IMR-90 (cell line): Measurements from ENCODE around the gene STX5. TPM values are rescaled to one million over a fixed set of nuclear protein-coding genes. Genes with fewer than 3 reads are reported as not detected.

ENCODE experiments used
- ATAC-seq: fragments of 200-7000 bp; cut with Tn5 transposase; 2 replicates; pipeline ENCODE4 v1.9.1; 2020; ENCODE audit warnings: low read depth, mild to moderate bottlenecking, moderate library complexity
- BruUV-seq: library from RNA; stranded (reverse); fragments of 400-500 nt; replicated peaks from 2 replicates; lab custom pipeline; 2021; lab: Mats Ljungman, UMichigan
- CTCF ChIA-PET: fragments of 300-600 bp; formaldehyde crosslinking; extraction: SDS; loops from one replicate; lab custom pipeline; 2021; ENCODE audit warnings: antibody characterized with exemption; lab: Yijun Ruan, JAX
- POLR2A ChIA-PET: fragments of 300-600 bp; sonication (Branson Sonifier 250); formaldehyde crosslinking; loops from one replicate; lab custom pipeline; 2022; ENCODE audit warnings: antibody characterized with exemption; ENCODE audit not compliant: unreplicated experiment; lab: Charles Lee
- DNase-seq: peaks from one replicate; pipeline ENCODE4 v3.0.0; 2013
- H2AFZ ChIP-seq: replicated peaks from 2 replicates; pipeline ENCODE3; 2013; ENCODE audit warnings: low read length, mild to moderate bottlenecking; ENCODE audit not compliant: poor library complexity
- H2AK5ac ChIP-seq: 2 replicates; pipeline ENCODE4 v1.6.1; 2013; ENCODE audit warnings: low read depth, low read length, inconsistent platforms
- H2AK9ac ChIP-seq: replicated peaks from 2 replicates; pipeline ENCODE3; 2013; ENCODE audit warnings: mild to moderate bottlenecking, low read depth, low read length, moderate library complexity; ENCODE audit not compliant: poor library complexity
- H2BK120ac ChIP-seq: 2 replicates; pipeline ENCODE4 v1.6.1; 2013; ENCODE audit warnings: low read depth, low read length, inconsistent platforms
- H2BK15ac ChIP-seq: 3 replicates; pipeline ENCODE4 v1.6.1; 2013; ENCODE audit warnings: low read depth, low read length, inconsistent platforms
- H2BK20ac ChIP-seq: 2 replicates; pipeline ENCODE4 v1.6.1; 2013; ENCODE audit warnings: low read depth, mild to moderate bottlenecking, inconsistent platforms, low read length, moderate library complexity
- H2BK5ac ChIP-seq: 2 replicates; pipeline ENCODE4 v1.6.1; 2013; ENCODE audit warnings: mild to moderate bottlenecking, low read depth, low read length, inconsistent platforms; ENCODE audit not compliant: poor library complexity, severe bottlenecking
- H3K14ac ChIP-seq: replicated peaks from 2 replicates; pipeline ENCODE4 v1.6.1; 2013; ENCODE audit warnings: low read depth, low read length, inconsistent platforms
- H3K18ac ChIP-seq: 2 replicates; pipeline ENCODE4 v1.6.1; 2013; ENCODE audit warnings: low read depth, low read length, control low read depth
- H3K23ac ChIP-seq: 2 replicates; pipeline ENCODE4 v1.6.1; 2013; ENCODE audit warnings: low read depth, low read length, inconsistent platforms
- H3K27ac ChIP-seq: 2 replicates; pipeline ENCODE4 v1.5.1; 2013; ENCODE audit warnings: mild to moderate bottlenecking, control low read depth, low read length; ENCODE audit not compliant: insufficient read depth
- H3K27me3 ChIP-seq: 2 replicates; pipeline ENCODE4 v1.6.1; 2013; ENCODE audit warnings: low read length; ENCODE audit not compliant: control insufficient read depth, insufficient read depth
- H3K36me3 ChIP-seq: 2 replicates; pipeline ENCODE4 v1.6.1; 2013; ENCODE audit warnings: low read length, mixed read lengths; ENCODE audit not compliant: control insufficient read depth, insufficient read depth
- H3K4ac ChIP-seq: 2 replicates; pipeline ENCODE4 v1.6.1; 2013; ENCODE audit warnings: low read depth, low read length, inconsistent platforms
- H3K4me1 ChIP-seq: 2 replicates; pipeline ENCODE4 v1.6.1; 2013; ENCODE audit warnings: low read length, mixed read lengths; ENCODE audit not compliant: control insufficient read depth, insufficient read depth
- H3K4me2 ChIP-seq: 2 replicates; pipeline ENCODE4 v1.6.1; 2013; ENCODE audit warnings: low read depth, mild to moderate bottlenecking, control low read depth, low read length, moderate library complexity
- H3K4me3 ChIP-seq: 2 replicates; pipeline ENCODE4 v1.5.1; 2013; ENCODE audit warnings: low read depth, mild to moderate bottlenecking, control low read depth, low read length, moderate library complexity; ENCODE audit not compliant: insufficient read depth
- H3K56ac ChIP-seq: 2 replicates; pipeline ENCODE4 v1.6.1; 2013; ENCODE audit warnings: low read length, inconsistent platforms; ENCODE audit not compliant: insufficient read depth; ENCODE audit errors: extremely low read depth
- H3K79me1 ChIP-seq, 2 experiments: 2 replicates each; pipeline ENCODE4 v1.6.1; 2013; ENCODE audit warnings: low read length in 2 of 2, inconsistent platforms in 1 of 2, low read depth in 1 of 2
- H3K9ac ChIP-seq: 2 replicates; pipeline ENCODE4 v1.6.1; 2013; ENCODE audit warnings: low read depth, low read length, control low read depth
- H3K9me1 ChIP-seq: 2 replicates; pipeline ENCODE4 v1.6.1; 2013; ENCODE audit warnings: low read length, inconsistent platforms; ENCODE audit not compliant: insufficient read depth
- H3K9me3 ChIP-seq: 2 replicates; pipeline ENCODE4 v1.6.1; 2013; ENCODE audit warnings: low read length; ENCODE audit not compliant: control insufficient read depth, insufficient read depth
- H4K20me1 ChIP-seq: 2 replicates; pipeline ENCODE4 v1.6.1; 2013; ENCODE audit warnings: low read length, inconsistent platforms; ENCODE audit not compliant: insufficient read depth
- H4K5ac ChIP-seq: 2 replicates; pipeline ENCODE4 v1.6.1; 2013; ENCODE audit warnings: mild to moderate bottlenecking, low read depth, low read length, control low read depth
- H4K8ac ChIP-seq, 2 experiments: 2 replicates each; pipeline ENCODE4 v1.6.1; 2013; ENCODE audit warnings: low read depth in 2 of 2, low read length in 2 of 2, control low read depth in 1 of 2, inconsistent platforms in 1 of 2
- H4K91ac ChIP-seq: 2 replicates; pipeline ENCODE4 v1.6.1; 2013; ENCODE audit warnings: low read depth, low read length, inconsistent platforms; ENCODE audit not compliant: insufficient read depth
- CEBPB ChIP-seq: IDR thresholded peaks from 2 replicates; pipeline ENCODE4 v1.6.1; 2012; ENCODE audit warnings: low read depth, low read length, improper control_type of control experiment
- CHD1 ChIP-seq: IDR thresholded peaks from 2 replicates; pipeline ENCODE4 v1.6.1; 2012; ENCODE audit warnings: low read depth, low read length, improper control_type of control experiment
- CTCF ChIP-seq: conservative IDR thresholded peaks from 2 replicates; pipeline ENCODE4 v1.5.1; 2012; ENCODE audit warnings: mild to moderate bottlenecking, low read depth, low read length, improper control_type of control experiment
- FOS ChIP-seq: fragments of 150-350 bp; IDR thresholded peaks from 2 replicates; pipeline ENCODE4 v1.6.1; 2016; ENCODE audit warnings: low read depth, low read length
- MAFK ChIP-seq: IDR thresholded peaks from 2 replicates; pipeline ENCODE4 v1.6.1; 2012; ENCODE audit warnings: low read depth, low read length, improper control_type of control experiment
- MAZ ChIP-seq: IDR thresholded peaks from 2 replicates; pipeline ENCODE4 v1.6.1; 2012; ENCODE audit warnings: low read depth, mild to moderate bottlenecking, low read length, improper control_type of control experiment, moderate library complexity, borderline replicate concordance
- POLR2A ChIP-seq: IDR thresholded peaks from 2 replicates; pipeline ENCODE4 v1.6.1; 2012; ENCODE audit warnings: mild to moderate bottlenecking, low read depth, low read length
- RFX5 ChIP-seq: IDR thresholded peaks from 2 replicates; pipeline ENCODE4 v1.8.0; 2012; ENCODE audit warnings: low read depth, mild to moderate bottlenecking, low read length, moderate library complexity
- SMC3 ChIP-seq: fragments of 150-350 bp; IDR thresholded peaks from 2 replicates; pipeline ENCODE4 v1.6.1; 2016; ENCODE audit warnings: low read depth, mild to moderate bottlenecking, antibody characterized with exemption, low read length, moderate library complexity
- USF2 ChIP-seq: fragments of 150-350 bp; IDR thresholded peaks from 2 replicates; pipeline ENCODE4 v1.6.1; 2017; ENCODE audit warnings: mild to moderate bottlenecking, antibody characterized with exemption, low read length, low read depth
- WGBS, 2 experiments: methylation state at CpG; one replicate each; pipeline versions ENCODE4 v1.1.5 to v1.1.7; 2013; ENCODE audit warnings: missing lambda C conversion rate in 2 of 2; ENCODE audit not compliant: insufficient read length in 1 of 2; ENCODE audit errors: extremely low coverage in 2 of 2; 5-methylcytosine and 5-hydroxymethylcytosine counted together
- dilution Hi-C: fragments of 300-500 bp; cut with HindIII; formaldehyde crosslinking; loops from one replicate; pipeline ENCODE4 v1.14.3; 2018; ENCODE audit warnings: low sequenced_read_pairs; ENCODE audit not compliant: unreplicated experiment
- in situ Hi-C: fragments of 300-500 bp; cut with MboI; formaldehyde crosslinking; loops from 3 replicates; pipeline ENCODE4 v1.14.3; 2019; ENCODE audit warnings: low sequenced_read_pairs, inconsistent platforms, mixed read lengths
- intact Hi-C: fragments of 100-400 bp; cut with micrococcal nuclease; formaldehyde crosslinking; loops from 2 replicates; pipeline ENCODE4 v1.10.0; 2022
- polyA plus RNA-seq, 3 experiments: library from polyadenylated mRNA; depleted of rRNA; stranded (reverse); fragments of >200 nt; gene quantifications; 2 replicates each; pipeline ENCODE4 v1.2.3, GENCODE V29; 2012; ENCODE audit warnings: low replicate concordance in 1 of 3
- total RNA-seq: library from RNA; depleted of rRNA; stranded (reverse); fragments of >200 nt; gene quantifications from 2 replicates; pipeline ENCODE4 v1.2.3, GENCODE V29; 2012

STX5 gene
- total and polyA plus RNA-seq, 2 of the 4 experiments (the other 2 are of a cell fraction) = 43.1 to 49.5 TPM

GRCh38 chr11:62777389-62777788 lies 54.5 kb downstream of the STX5 start:
- BruUV-seq = no TSS peak
- ATAC-seq (no peak), DNase-seq (no peak)
- no peak overlapping the region for H2AFZ ChIP-seq
- no peak overlapping the region for H2BK15ac ChIP-seq
- H4K91ac ChIP-seq = no peak overlapping the region
- no peaks in the 10 kb centered on the region for H4K20me1 ChIP-seq
- H2BK5ac ChIP-seq = no peak overlapping the region
- dilution Hi-C loops = no loop called here
- in situ Hi-C loops = no loop called here
- H2AK9ac ChIP-seq = no peak overlapping the region
- H2BK20ac ChIP-seq = no peak overlapping the region
- H3K9me3 ChIP-seq = no peaks in the 10 kb centered on the region
- peaks cover 2 to 16% of the 10 kb centered on the region in 2 experiments; a peak in 3 of 4 replicates for H3K79me1 ChIP-seq
- H3K4me2 ChIP-seq = no peak overlapping the region
- H3K23ac ChIP-seq = no peak overlapping the region
- H3K14ac ChIP-seq = no peak overlapping the region
- H3K4ac ChIP-seq = no peak overlapping the region
- H3K4me1 ChIP-seq = no peaks in the 10 kb centered on the region
- H3K9me1 ChIP-seq = no peaks in the 10 kb centered on the region
- no peak overlapping the region for H3K27ac ChIP-seq
- H3K4me3 ChIP-seq = no peak overlapping the region
- no peak overlapping the region for H4K8ac ChIP-seq
- peaks cover 35% of the 10 kb centered on the region for H3K36me3 ChIP-seq
- POLR2A ChIA-PET = no interaction called here
- intact Hi-C loops = no loop called here
- no CpG with 5 or more reads among the region's 2 CpGs for WGBS, 2 experiments
- H2BK120ac ChIP-seq = no peak overlapping the region
- no peak overlapping the region for H2AK5ac ChIP-seq
- TF ChIP-seq SMC3 (no peak), MAZ (no peak), RFX5 (no peak), MAFK (no peak), POLR2A (no peak), FOS (no peak), CTCF (no peak), CHD1 (no peak), CEBPB (no peak), USF2 (no peak)
- no peak overlapping the region for H3K18ac ChIP-seq
- CTCF ChIA-PET = no interaction called here
- no peak overlapping the region for H3K9ac ChIP-seq
- no peaks in the 10 kb centered on the region for H3K27me3 ChIP-seq
- no peak overlapping the region for H4K5ac ChIP-seq
- H3K56ac ChIP-seq = no peak overlapping the region
